Fibroblast of lung (primary cell): Measurements from ENCODE around the gene FAM111A.

Experiments used
- EZH2 ChIP-seq: IDR thresholded peaks from 2 replicates; pipeline ENCODE4 v1.5.1; 2012; ENCODE audit warnings: low read length, control low read depth, mild to moderate bottlenecking; ENCODE audit errors: missing control alignments
- TF ChIP-seq, protein P1 (sequence below), 2 donors: IDR thresholded peaks in 1 of 2; conservative IDR thresholded peaks in 1 of 2; 1 replicate in 1 of 2; 2 replicates in 1 of 2; pipeline ENCODE4 v1.5.1; 2011 to 2012; ENCODE audit warnings: low read length in 2 of 2, control low read depth in 1 of 2, inconsistent platforms in 1 of 2, low read depth in 1 of 2, mild to moderate bottlenecking in 1 of 2

DNA sequence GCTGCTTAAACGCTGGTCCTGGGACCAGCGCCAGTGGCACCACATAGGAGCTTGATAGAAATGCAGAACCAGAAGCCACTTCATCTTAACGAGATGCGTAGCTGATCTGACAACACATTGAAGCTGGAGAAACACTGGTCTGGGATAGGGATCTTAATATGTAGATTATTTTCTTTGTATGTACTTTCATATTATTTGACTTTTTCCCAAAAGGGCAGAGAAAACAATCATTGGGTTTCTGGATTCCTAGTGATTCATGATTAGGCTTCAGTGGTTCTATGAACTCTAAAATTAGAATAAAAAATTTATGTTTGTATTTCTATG is 57.7 kb downstream of the FAM111A start:
- TF ChIP-seq, protein P1, sequence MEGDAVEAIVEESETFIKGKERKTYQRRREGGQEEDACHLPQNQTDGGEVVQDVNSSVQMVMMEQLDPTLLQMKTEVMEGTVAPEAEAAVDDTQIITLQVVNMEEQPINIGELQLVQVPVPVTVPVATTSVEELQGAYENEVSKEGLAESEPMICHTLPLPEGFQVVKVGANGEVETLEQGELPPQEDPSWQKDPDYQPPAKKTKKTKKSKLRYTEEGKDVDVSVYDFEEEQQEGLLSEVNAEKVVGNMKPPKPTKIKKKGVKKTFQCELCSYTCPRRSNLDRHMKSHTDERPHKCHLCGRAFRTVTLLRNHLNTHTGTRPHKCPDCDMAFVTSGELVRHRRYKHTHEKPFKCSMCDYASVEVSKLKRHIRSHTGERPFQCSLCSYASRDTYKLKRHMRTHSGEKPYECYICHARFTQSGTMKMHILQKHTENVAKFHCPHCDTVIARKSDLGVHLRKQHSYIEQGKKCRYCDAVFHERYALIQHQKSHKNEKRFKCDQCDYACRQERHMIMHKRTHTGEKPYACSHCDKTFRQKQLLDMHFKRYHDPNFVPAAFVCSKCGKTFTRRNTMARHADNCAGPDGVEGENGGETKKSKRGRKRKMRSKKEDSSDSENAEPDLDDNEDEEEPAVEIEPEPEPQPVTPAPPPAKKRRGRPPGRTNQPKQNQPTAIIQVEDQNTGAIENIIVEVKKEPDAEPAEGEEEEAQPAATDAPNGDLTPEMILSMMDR (conservative IDR thresholded peaks at IDR 0.05 in 1 of 2, IDR thresholded peaks at IDR 0.05 in 1 of 2; ENCODE audit: low read depth in 1 of 2, low read length in 2 of 2), result no peak
- TF ChIP-seq EZH2, result no peak
